Liver (tissue), 3 donors: Measurements from ENCODE around the gene RSRC2.

Source experiments
- ATF3 ChIP-seq: IDR thresholded peaks from 2 replicates; pipeline ENCODE4 v1.6.1; 2016; ENCODE audit warnings: antibody characterized with exemption
- CTCF ChIP-seq: fragments of 150-350 bp; IDR thresholded peaks from 2 replicates; pipeline ENCODE4 v1.5.1; 2017; ENCODE audit warnings: improper control_type of control experiment, low read depth, low read length; ENCODE audit not compliant: missing input control
- EGR1 ChIP-seq, 2 donors: IDR thresholded peaks; 2 replicates each; pipeline ENCODE4 v1.6.1; 2016 to 2018; ENCODE audit warnings: antibody characterized with exemption in 2 of 2, low read depth in 2 of 2
- MAX ChIP-seq: IDR thresholded peaks from 2 replicates; pipeline ENCODE4 v1.6.1; 2016; ENCODE audit warnings: antibody characterized with exemption
- REST ChIP-seq: IDR thresholded peaks from 2 replicates; pipeline ENCODE4 v1.6.1; 2016; ENCODE audit warnings: antibody characterized with exemption, mild to moderate bottlenecking
- ZBTB33 ChIP-seq: IDR thresholded peaks from 2 replicates; pipeline ENCODE4 v1.6.1; 2016; ENCODE audit warnings: antibody characterized with exemption
- donor health status: healthy.
- donor health status: healthy.

- no peak for TF ChIP-seq REST
- no peak for TF ChIP-seq ZBTB33
- TF ChIP-seq CTCF = no peak
- TF ChIP-seq MAX = no peak
- no peak for TF ChIP-seq ATF3
- no peak for TF ChIP-seq EGR1 (IDR thresholded peaks at IDR 0.05; ENCODE audit: low read depth in 2 of 2)
Observed at GRCh38 chr12:122533856-122534255, 7.1 kb upstream of the RSRC2 start.
